Hepatocyte (in vitro differentiated cells): ENCODE measurements around the gene MRFAP1L1. TPM values are rescaled to one million over a fixed set of nuclear protein-coding genes. Genes with fewer than 3 reads are reported as not detected.

Experiments used
- DNase-seq: peaks from one replicate; pipeline ENCODE4 v3.0.0-alpha.2; 2016; ENCODE audit warnings: low spot score
- H2AFZ ChIP-seq: fragments of 200-600 bp; sonication (generic); 2 replicates; pipeline ENCODE4 v1.6.0; 2016; ENCODE audit warnings: antibody characterized with exemption, mild to moderate bottlenecking
- H3K27ac ChIP-seq: fragments of 200-600 bp; sonication (generic); 2 replicates; pipeline ENCODE4 v1.5.1; 2016; ENCODE audit warnings: mild to moderate bottlenecking
- H3K27me3 ChIP-seq: fragments of 200-600 bp; sonication (generic); 2 replicates; pipeline ENCODE4 v1.6.1; 2016
- H3K36me3 ChIP-seq: fragments of 200-600 bp; sonication (generic); replicated peaks from 2 replicates; pipeline ENCODE4 v1.5.1; 2016; ENCODE audit warnings: low read depth; ENCODE audit not compliant: insufficient read depth
- H3K4me1 ChIP-seq: fragments of 200-600 bp; sonication (generic); 2 replicates; pipeline ENCODE4 v1.5.1; 2016; ENCODE audit warnings: mild to moderate bottlenecking, moderate library complexity; ENCODE audit not compliant: insufficient read depth
- H3K4me2 ChIP-seq: fragments of 200-600 bp; sonication (generic); 2 replicates; pipeline ENCODE4 v1.6.0; 2016
- H3K4me3 ChIP-seq: fragments of 200-600 bp; sonication (generic); 2 replicates; pipeline ENCODE4 v1.5.1; 2016; ENCODE audit warnings: mild to moderate bottlenecking
- H3K79me2 ChIP-seq: fragments of 200-600 bp; sonication (generic); 2 replicates; pipeline ENCODE4 v1.6.0; 2017; ENCODE audit warnings: mild to moderate bottlenecking
- H3K9me2 ChIP-seq: fragments of 200-600 bp; sonication (generic); replicated peaks from 2 replicates; pipeline ENCODE4 v1.6.0; 2017; ENCODE audit warnings: mild to moderate bottlenecking; ENCODE audit not compliant: insufficient read depth
- H3K9me3 ChIP-seq: fragments of 200-600 bp; sonication (generic); 2 replicates; pipeline ENCODE4 v1.5.1; 2016; ENCODE audit warnings: low read depth, mild to moderate bottlenecking
- H4K20me1 ChIP-seq: fragments of 200-600 bp; sonication (generic); 2 replicates; pipeline ENCODE4 v1.6.0; 2016; ENCODE audit warnings: mild to moderate bottlenecking; ENCODE audit not compliant: insufficient read depth, poor library complexity, severe bottlenecking
- EZH2 ChIP-seq: fragments of 200-600 bp; sonication (generic); IDR thresholded peaks from 2 replicates; pipeline ENCODE4 v1.6.1; 2016; ENCODE audit warnings: antibody characterized with exemption, mild to moderate bottlenecking, borderline replicate concordance
- EZH2phosphoT487 ChIP-seq: fragments of 200-600 bp; sonication (generic); IDR thresholded peaks from one replicate; pipeline ENCODE4 v1.6.1; 2018; ENCODE audit warnings: antibody characterized with exemption, mild to moderate bottlenecking, low read depth, moderate library complexity; ENCODE audit not compliant: unreplicated experiment, severe bottlenecking
- WGBS: methylation state at CpG from one replicate; pipeline ENCODE4 v1.1.6; 2016; ENCODE audit warnings: low lambda C conversion rate; ENCODE audit errors: missing lambda C conversion rate; 5-methylcytosine and 5-hydroxymethylcytosine counted together
- polyA plus RNA-seq: library from polyadenylated mRNA; unstranded; fragments of >200 nt; fragmentation: Nextera tagmentation; extraction: Ambion mirVana; gene quantifications from 2 replicates; pipeline ENCODE4 v1.2.1, GENCODE V29; 2016
- total RNA-seq: library from RNA; depleted of rRNA; stranded (reverse); fragments of >200 nt; gene quantifications from 2 replicates; pipeline ENCODE4 v1.2.3, GENCODE V29; 2014
- TF ChIP-seq, protein P1 (sequence below): fragments of 200-600 bp; sonication (generic); IDR thresholded peaks from 2 replicates; pipeline ENCODE4 v1.5.1; 2016; ENCODE audit warnings: antibody characterized with exemption, mild to moderate bottlenecking; ENCODE audit not compliant: poor library complexity

MRFAP1L1 gene
- total and polyA plus RNA-seq, 2 experiments from 2014 or later = 60.8 to 84.9 TPM

DNA sequence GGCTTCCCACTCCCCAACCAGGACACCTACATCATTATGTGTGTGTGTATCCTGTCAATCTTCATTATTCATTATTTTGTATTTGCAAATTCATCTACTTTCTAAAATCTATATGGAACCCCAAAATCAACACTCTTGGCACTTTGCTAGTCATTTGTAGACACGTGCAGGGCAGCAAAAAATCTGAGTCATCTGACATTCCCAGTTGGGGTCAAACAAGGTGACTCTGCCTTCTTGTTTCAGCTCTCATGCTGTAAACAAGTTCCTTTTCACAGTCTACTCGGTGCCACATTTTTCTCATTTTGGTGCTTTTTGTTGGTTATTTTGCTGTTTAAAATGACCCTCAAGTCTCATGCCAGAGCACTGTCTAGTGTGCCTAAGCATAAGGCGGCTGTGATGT, 5.9 kb downstream of the MRFAP1L1 start:
- Histone ChIP-seq H3K27ac (no peak overlapping the region), H3K9me2 (no peaks in the 10 kb centered on the region), H3K79me2 (peaks cover 90% of the 10 kb centered on the region), H4K20me1 (peaks cover 15% of the 10 kb centered on the region), H3K4me3 (no peak overlapping the region), H3K4me1 (peaks cover 21% of the 10 kb centered on the region), H3K4me2 (no peak overlapping the region), H3K36me3 (no peaks in the 10 kb centered on the region), H3K9me3 (no peaks in the 10 kb centered on the region), H3K27me3 (no peaks in the 10 kb centered on the region), H2AFZ (no peak overlapping the region)
- no peak for DNase-seq
- TF ChIP-seq EZH2phosphoT487 (no peak), EZH2 (no peak)
- TF ChIP-seq, protein P1, sequence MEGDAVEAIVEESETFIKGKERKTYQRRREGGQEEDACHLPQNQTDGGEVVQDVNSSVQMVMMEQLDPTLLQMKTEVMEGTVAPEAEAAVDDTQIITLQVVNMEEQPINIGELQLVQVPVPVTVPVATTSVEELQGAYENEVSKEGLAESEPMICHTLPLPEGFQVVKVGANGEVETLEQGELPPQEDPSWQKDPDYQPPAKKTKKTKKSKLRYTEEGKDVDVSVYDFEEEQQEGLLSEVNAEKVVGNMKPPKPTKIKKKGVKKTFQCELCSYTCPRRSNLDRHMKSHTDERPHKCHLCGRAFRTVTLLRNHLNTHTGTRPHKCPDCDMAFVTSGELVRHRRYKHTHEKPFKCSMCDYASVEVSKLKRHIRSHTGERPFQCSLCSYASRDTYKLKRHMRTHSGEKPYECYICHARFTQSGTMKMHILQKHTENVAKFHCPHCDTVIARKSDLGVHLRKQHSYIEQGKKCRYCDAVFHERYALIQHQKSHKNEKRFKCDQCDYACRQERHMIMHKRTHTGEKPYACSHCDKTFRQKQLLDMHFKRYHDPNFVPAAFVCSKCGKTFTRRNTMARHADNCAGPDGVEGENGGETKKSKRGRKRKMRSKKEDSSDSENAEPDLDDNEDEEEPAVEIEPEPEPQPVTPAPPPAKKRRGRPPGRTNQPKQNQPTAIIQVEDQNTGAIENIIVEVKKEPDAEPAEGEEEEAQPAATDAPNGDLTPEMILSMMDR = no peak
- 91% methylated on average over 3 of the region's 3 CpGs for WGBS

DNA sequence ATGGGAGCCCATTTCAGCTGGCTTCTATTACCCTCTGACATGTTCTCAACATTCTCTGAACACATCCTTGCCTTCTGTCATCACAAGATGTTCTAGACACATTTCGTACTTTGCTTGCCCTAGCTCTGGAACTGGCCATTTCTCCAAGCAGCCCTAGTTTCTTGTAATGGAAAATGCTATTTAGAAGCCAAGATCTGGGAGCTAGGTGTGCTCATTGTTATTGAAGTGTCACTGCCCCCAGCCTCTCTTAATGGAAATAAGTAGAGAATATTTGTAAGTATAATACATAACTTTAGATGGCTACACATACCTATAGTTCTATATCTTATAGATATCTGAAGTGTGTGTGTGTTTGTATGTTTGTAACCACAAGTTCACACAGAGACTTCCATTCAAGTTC, 6.9 kb downstream of the MRFAP1L1 start:
- H3K36me3 ChIP-seq = no peaks in the 10 kb centered on the region
- H3K27ac ChIP-seq = no peak overlapping the region
- TF ChIP-seq, protein P1 = no peak
- no peak for TF ChIP-seq EZH2phosphoT487
- TF ChIP-seq EZH2 = no peak
- H2AFZ ChIP-seq = no peak overlapping the region
- no peak overlapping the region for H3K4me3 ChIP-seq
- no peak overlapping the region for H3K4me2 ChIP-seq
- no peaks in the 10 kb centered on the region for H3K9me3 ChIP-seq
- H4K20me1 ChIP-seq = peaks cover 10% of the 10 kb centered on the region
- no peak for DNase-seq
- H3K9me2 ChIP-seq = no peaks in the 10 kb centered on the region
- H3K4me1 ChIP-seq = peaks cover 14% of the 10 kb centered on the region
- H3K27me3 ChIP-seq = no peaks in the 10 kb centered on the region
- 0% methylated on average over 1 of the region's 1 CpG for WGBS
- peaks cover 82% of the 10 kb centered on the region for H3K79me2 ChIP-seq

DNA sequence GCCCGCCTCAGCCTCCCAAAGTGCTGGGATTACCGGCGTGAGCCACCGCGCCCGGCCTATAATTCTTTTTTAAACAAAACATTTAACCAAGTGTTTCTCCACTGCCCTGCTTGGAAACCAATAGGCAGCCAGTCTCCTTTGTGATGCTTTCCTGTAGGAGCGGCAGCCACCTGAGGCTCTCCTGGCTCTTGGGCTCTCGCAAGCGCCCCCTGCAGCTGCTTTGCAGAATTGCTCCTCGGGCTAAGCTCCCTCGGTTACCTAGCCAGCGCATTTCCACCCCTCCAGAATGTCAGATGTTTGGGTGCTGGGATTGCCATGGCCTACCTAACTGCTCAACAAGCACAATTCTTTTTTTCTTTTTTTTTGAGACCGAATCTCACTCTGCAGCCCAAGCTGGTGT, 8.3 kb downstream of the MRFAP1L1 start:
- H3K27me3 ChIP-seq = no peaks in the 10 kb centered on the region
- no peak overlapping the region for H3K4me2 ChIP-seq
- WGBS = 80% methylated on average over 13 of the region's 13 CpGs
- peaks cover 75% of the 10 kb centered on the region for H3K79me2 ChIP-seq
- no peaks in the 10 kb centered on the region for H3K9me2 ChIP-seq
- H3K9me3 ChIP-seq = no peaks in the 10 kb centered on the region
- H3K36me3 ChIP-seq = no peaks in the 10 kb centered on the region
- no peak overlapping the region for H2AFZ ChIP-seq
- peaks cover 5% of the 10 kb centered on the region for H4K20me1 ChIP-seq
- DNase-seq = no peak
- H3K27ac ChIP-seq = no peak overlapping the region
- H3K4me3 ChIP-seq = no peak overlapping the region
- peaks cover 7% of the 10 kb centered on the region for H3K4me1 ChIP-seq
- TF ChIP-seq EZH2 (no peak), EZH2phosphoT487 (no peak)
- TF ChIP-seq, protein P1 = no peak

DNA sequence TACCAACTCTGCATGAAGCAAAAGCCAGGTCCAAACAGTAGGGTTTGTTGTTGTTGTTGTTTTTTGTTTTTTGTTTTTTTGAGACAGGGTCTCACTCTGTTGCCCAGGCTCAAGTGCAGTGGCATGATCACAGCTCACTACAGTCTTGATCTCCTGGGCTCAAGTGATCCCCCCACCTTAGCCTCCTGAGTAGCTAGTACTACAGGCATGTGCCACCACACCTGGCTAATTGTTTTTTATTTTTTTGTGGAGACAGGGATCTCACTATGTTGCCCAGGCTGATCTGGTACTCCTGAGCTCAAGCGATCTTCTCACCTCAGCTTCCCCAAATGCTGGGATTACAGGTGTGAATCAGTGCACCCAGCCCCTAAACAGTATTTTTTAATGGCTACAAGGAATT, 9.8 kb downstream of the MRFAP1L1 start:
- TF ChIP-seq, protein P1 = no peak
- DNase-seq = no peak
- WGBS = 90% methylated on average over 1 of the region's 1 CpG
- Histone ChIP-seq H3K79me2 (peaks cover 64% of the 10 kb centered on the region), H3K9me3 (no peaks in the 10 kb centered on the region), H2AFZ (no peak overlapping the region), H3K4me3 (no peak overlapping the region), H4K20me1 (no peaks in the 10 kb centered on the region), H3K36me3 (no peaks in the 10 kb centered on the region), H3K27ac (no peak overlapping the region), H3K9me2 (no peaks in the 10 kb centered on the region), H3K27me3 (no peaks in the 10 kb centered on the region), H3K4me1 (peaks cover 18% of the 10 kb centered on the region), H3K4me2 (no peak overlapping the region)
